GM21576 (cell line): ENCODE measurements around the gene LCORL.
A peak's percentile ranks its signal among the peaks of the same experiment; 100 is the strongest.
"Not testable (repeated sequence)": the region's sequence is repeated elsewhere in the genome, so short reads cannot be mapped to it uniquely, and the experiment has no call there.

Experiments used
- ATAC-seq: cut with Tn5 transposase; IDR thresholded peaks from one replicate; pipeline ENCODE4 v1.9.1; 2021; ENCODE audit warnings: mild to moderate bottlenecking, moderate library complexity; ENCODE audit not compliant: unreplicated experiment

Gene LCORL

GRCh38 chr4:18021720-18022571 lies at the start of gene LCORL:
TSS of gene LCORL (minus strand) at chr4:18021755. CDS start at chr4:18021751, 4 bp downstream.
- ATAC-seq = peak; percentile 76

GRCh38 chr4:18069810-18070209 lies 48.3 kb upstream of the LCORL start:
- ATAC-seq = no peak

GRCh38 chr4:18067031-18067430 lies 45.5 kb upstream of the LCORL start:
- ATAC-seq = no peak

- ATAC-seq = no peak
Observed at GRCh38 chr4:18063079-18063478, 41.5 kb upstream of the LCORL start.

- peak; percentile 63 for ATAC-seq
Observed at GRCh38 chr4:18057821-18058533, 36.4 kb upstream of the LCORL start.

- no peak for ATAC-seq
Observed at GRCh38 chr4:18056030-18056429, 34.5 kb upstream of the LCORL start.

- no peak for ATAC-seq
Observed at GRCh38 chr4:18052158-18052557, 30.6 kb upstream of the LCORL start.

- no peak for ATAC-seq
Observed at GRCh38 chr4:18051281-18051680, 29.7 kb upstream of the LCORL start.

GRCh38 chr4:18050448-18050847 lies 28.9 kb upstream of the LCORL start:
- ATAC-seq = no peak

GRCh38 chr4:18049446-18049845 lies 27.9 kb upstream of the LCORL start:
- ATAC-seq = no peak

- ATAC-seq = no peak
Observed at GRCh38 chr4:18042754-18043153, 21.2 kb upstream of the LCORL start.

- ATAC-seq = no peak
Observed at GRCh38 chr4:18042012-18042411, 20.5 kb upstream of the LCORL start.

- ATAC-seq = no peak
Observed at GRCh38 chr4:18041114-18041513, 19.6 kb upstream of the LCORL start.

GRCh38 chr4:18039113-18039512 lies 17.6 kb upstream of the LCORL start:
- no peak for ATAC-seq

- not testable (repeated sequence) for ATAC-seq
Observed at GRCh38 chr4:18036369-18036768, 14.8 kb upstream of the LCORL start.

GRCh38 chr4:18034099-18034498 lies 12.5 kb upstream of the LCORL start:
- no peak for ATAC-seq

- no peak for ATAC-seq
Observed at GRCh38 chr4:18033111-18034085, 11.8 kb upstream of the LCORL start.

GRCh38 chr4:18025288-18025687 lies 3.7 kb upstream of the LCORL start:
- ATAC-seq = no peak

- ATAC-seq = no peak
Observed at GRCh38 chr4:18022572-18023050, 1.1 kb upstream of the LCORL start.

- ATAC-seq = peak; percentile 3
Observed at GRCh38 chr4:18021470-18021719, 160 bp downstream of the LCORL start.
